ENCODE measurements around the gene HMCN2. TPM values are rescaled to one million over a fixed set of nuclear protein-coding genes. Genes with fewer than 3 reads are reported as not detected.

HMCN2 gene
- total RNA-seq, 1 donor from 2014 or later: 5.8 TPM

GRCh38 chr9:130302785-130303612, 37.4 kb downstream of the HMCN2 start:
- no peak for DNase-seq (ENCODE audit: low spot score in 2 of 2, unreplicated experiment in 2 of 2)
- H3K4me3 Mint-ChIP-seq: no peak overlapping the region
- no peaks in the 10 kb centered on the region for H3K36me3 Mint-ChIP-seq
- no peak for TF ChIP-seq CTCF (IDR thresholded peaks at IDR 0.05; ENCODE audit: unreplicated experiment)
- no peaks in the 10 kb centered on the region for H3K4me1 Mint-ChIP-seq
- H3K27ac Mint-ChIP-seq: no peak overlapping the region
- H3K27me3 Mint-ChIP-seq (ENCODE audit: low read depth): no peaks in the 10 kb centered on the region
- H3K9me3 Mint-ChIP-seq: no peaks in the 10 kb centered on the region

GRCh38 chr9:130303613-130304055, 38.1 kb downstream of the HMCN2 start:
- no peak for TF ChIP-seq CTCF (IDR thresholded peaks at IDR 0.05; ENCODE audit: unreplicated experiment)
- Mint-ChIP-seq H3K27ac (no peak overlapping the region), H3K4me1 (no peaks in the 10 kb centered on the region), H3K36me3 (no peaks in the 10 kb centered on the region), H3K9me3 (no peaks in the 10 kb centered on the region), H3K27me3 (ENCODE audit: low read depth) (no peaks in the 10 kb centered on the region), H3K4me3 (no peak overlapping the region)
- DNase-seq (ENCODE audit: low spot score in 2 of 2, unreplicated experiment in 2 of 2): no peak

DNA sequence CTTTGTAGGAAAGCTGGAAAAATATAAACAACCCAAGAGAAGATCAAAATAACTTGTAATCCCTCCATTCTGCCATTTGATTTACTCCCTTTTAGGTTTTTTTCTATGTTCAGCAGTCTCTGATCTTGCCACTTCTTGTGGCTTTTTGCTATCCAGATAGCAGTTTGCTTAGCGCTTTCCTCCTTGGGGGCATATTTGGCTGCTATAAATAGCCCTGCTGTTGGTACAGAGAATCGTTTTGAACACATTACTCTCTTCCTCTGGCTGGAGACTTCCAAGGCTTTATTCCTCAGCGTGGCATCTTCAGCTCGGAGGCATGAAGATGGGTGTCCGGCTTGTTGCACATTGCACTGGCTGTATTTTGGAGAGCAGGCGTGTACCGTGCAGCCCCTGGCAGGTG, 38.6 kb downstream of the HMCN2 start:
- Mint-ChIP-seq H3K9me3 (no peaks in the 10 kb centered on the region), H3K4me1 (no peaks in the 10 kb centered on the region), H3K36me3 (no peaks in the 10 kb centered on the region), H3K27ac (no peak overlapping the region), H3K27me3 (ENCODE audit: low read depth) (no peaks in the 10 kb centered on the region), H3K4me3 (no peak overlapping the region)
- no peak for TF ChIP-seq CTCF (IDR thresholded peaks at IDR 0.05; ENCODE audit: unreplicated experiment)
- DNase-seq (ENCODE audit: low spot score in 2 of 2, unreplicated experiment in 2 of 2): no peak

GRCh38 chr9:130304643-130305042, 39.1 kb downstream of the HMCN2 start:
- Mint-ChIP-seq H3K27me3 (ENCODE audit: low read depth) (no peaks in the 10 kb centered on the region), H3K4me1 (no peaks in the 10 kb centered on the region), H3K36me3 (no peaks in the 10 kb centered on the region), H3K4me3 (no peak overlapping the region), H3K9me3 (no peaks in the 10 kb centered on the region), H3K27ac (no peak overlapping the region)
- no peak for DNase-seq (ENCODE audit: low spot score in 2 of 2, unreplicated experiment in 2 of 2)
- no peak for TF ChIP-seq CTCF (IDR thresholded peaks at IDR 0.05; ENCODE audit: unreplicated experiment)

DNA sequence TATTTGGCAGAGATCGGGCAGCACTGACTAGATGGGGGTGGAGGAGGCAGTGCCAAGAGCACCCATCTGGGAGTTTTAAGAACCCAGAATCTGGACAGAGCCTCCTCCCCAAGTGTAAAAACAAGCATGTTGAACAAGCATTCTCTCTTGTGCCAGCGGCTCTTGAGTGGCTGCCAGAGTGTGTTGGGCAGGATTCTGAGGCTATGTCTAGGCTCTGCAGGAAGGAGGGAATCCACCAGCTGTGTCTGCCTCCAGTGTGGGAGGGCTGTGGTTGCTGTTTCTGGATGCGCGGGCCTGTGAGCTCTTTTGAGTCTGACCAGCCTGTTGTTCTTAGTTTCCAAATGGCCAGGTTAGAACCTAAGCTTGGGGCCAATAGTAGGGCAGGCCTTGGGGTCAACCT, 39.8 kb downstream of the HMCN2 start:
- H3K27me3 Mint-ChIP-seq (ENCODE audit: low read depth): no peaks in the 10 kb centered on the region
- TF ChIP-seq CTCF (IDR thresholded peaks at IDR 0.05; ENCODE audit: unreplicated experiment): no peak
- no peaks in the 10 kb centered on the region for H3K36me3 Mint-ChIP-seq
- H3K27ac Mint-ChIP-seq: no peak overlapping the region
- DNase-seq (ENCODE audit: low spot score in 2 of 2, unreplicated experiment in 2 of 2): no peak
- no peak overlapping the region for H3K4me3 Mint-ChIP-seq
- H3K9me3 Mint-ChIP-seq: no peaks in the 10 kb centered on the region
- no peaks in the 10 kb centered on the region for H3K4me1 Mint-ChIP-seq

Data from mesothelial cell of epicardium (in vitro differentiated cells).